ENCODE measurements around the gene AMOTL2.

DNA sequence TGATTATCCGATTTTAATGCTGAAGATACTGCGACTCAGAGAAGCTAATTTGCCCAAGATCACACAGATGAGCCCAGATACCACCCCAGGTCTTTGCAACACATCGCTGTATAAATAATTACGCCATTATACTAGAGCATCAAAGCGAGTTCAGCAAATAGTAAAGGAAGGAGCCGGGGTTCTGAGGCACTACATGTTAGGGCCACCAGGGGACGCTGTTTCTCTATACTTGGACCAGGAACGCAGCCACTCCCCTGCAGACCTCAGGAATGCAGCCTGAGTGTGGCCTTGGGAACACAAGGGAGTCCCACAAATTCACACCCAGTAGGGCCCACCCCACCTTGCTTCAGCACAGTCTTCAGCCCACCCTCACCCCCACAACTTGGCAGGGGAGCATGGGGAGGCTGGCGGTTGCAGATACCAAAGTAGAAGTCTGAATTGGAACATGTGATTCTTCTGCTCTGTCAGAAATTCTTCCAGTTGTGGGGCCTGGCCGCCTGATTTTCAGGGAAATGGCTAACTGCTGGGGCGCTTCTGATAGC, 65.8 kb downstream of the AMOTL2 start:
- TF ChIP-seq EZH2 (IDR thresholded peaks at IDR 0.05; ENCODE audit: borderline replicate concordance, low read depth, low read length, poor library complexity, severe bottlenecking): no peak
- TF ChIP-seq, protein P1, sequence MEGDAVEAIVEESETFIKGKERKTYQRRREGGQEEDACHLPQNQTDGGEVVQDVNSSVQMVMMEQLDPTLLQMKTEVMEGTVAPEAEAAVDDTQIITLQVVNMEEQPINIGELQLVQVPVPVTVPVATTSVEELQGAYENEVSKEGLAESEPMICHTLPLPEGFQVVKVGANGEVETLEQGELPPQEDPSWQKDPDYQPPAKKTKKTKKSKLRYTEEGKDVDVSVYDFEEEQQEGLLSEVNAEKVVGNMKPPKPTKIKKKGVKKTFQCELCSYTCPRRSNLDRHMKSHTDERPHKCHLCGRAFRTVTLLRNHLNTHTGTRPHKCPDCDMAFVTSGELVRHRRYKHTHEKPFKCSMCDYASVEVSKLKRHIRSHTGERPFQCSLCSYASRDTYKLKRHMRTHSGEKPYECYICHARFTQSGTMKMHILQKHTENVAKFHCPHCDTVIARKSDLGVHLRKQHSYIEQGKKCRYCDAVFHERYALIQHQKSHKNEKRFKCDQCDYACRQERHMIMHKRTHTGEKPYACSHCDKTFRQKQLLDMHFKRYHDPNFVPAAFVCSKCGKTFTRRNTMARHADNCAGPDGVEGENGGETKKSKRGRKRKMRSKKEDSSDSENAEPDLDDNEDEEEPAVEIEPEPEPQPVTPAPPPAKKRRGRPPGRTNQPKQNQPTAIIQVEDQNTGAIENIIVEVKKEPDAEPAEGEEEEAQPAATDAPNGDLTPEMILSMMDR (conservative IDR thresholded peaks at IDR 0.05; ENCODE audit: low read depth, low read length): peak; percentile 97

All from A673 (cell line).